NCI-H1436 (cell line): ENCODE data around the gene KCP.

Experiments used
- DNase-seq: peaks from one replicate; lab custom pipeline; 2025; lab: John Stamatoyannopoulos, UW

KCP gene

DNA sequence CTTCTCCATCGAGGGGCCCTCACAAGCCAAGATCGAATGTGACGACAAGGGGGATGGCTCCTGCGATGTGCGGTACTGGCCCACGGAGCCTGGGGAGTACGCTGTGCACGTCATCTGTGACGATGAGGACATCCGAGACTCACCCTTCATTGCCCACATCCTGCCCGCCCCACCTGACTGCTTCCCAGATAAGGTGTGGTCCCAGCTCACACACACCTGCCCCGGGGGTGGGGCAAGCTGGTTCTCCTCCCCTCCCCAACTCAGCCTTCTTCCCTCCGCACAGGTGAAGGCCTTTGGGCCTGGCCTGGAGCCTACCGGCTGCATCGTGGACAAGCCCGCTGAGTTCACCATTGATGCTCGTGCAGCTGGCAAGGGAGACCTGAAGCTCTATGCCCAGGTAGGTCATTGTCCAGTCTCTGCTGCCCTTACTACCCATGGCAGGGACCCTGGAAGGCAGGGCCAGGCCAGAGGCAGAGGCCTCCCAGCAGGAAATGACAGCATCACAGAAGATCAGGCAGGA, 69.3 kb downstream of the KCP start:
- no peak for DNase-seq

DNA sequence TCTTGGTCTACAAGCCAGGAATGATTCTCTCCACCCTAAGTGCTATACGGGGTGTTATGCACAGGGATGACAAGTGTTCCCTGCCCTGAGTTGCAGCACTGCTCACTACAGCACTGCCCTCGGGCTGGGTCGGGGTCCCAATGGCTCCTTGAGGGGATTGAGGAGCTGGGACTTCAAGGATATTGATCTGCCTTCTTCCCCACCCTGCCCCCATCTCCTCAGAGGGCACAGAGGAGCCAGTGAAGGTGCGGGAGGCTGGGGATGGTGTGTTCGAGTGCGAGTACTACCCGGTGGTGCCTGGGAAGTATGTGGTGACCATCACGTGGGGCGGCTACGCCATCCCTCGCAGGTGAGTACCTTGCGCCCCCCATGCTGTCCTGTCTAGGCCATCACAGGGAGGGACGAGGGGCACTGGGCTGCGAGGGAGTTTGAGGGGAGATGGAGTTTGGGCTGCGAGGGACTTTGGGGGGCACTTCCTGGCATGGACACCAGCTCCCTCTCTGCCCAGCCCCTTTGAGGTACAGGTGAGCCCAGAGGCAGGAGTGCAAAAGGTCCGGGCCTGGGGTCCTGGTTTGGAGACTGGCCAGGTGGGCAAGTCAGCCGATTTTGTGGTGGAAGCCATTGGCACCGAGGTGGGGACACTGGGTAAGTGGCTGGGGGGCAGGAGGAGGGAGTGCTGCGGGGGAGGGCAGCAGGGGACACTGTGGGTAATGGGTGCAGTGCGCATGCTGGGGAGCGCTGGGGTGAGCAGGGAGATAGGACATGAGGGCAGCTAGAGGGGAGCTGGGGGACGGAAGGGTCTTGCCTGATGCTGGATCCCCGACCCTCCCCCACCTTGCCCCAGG, 70.0 kb downstream of the KCP start:
- DNase-seq = no peak

DNA sequence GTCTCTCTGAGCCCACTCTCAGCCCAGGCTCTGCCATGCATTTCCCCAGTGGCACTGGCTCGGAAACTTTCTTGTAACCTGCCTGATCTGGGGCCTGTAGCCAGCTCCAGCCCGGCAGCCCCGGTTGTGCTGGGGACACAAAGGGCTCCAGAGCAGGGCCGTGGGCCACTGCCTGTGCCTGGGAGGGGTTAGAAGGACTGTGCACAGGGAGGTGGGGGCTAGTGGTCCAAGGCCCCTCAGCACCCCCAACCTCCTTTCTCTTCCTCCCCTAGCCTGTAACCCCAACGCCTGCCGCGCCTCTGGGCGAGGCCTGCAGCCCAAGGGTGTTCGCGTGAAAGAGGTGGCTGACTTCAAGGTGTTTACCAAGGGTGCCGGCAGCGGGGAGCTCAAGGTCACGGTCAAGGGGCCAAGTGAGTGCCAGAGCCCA, 70.7 kb downstream of the KCP start:
- no peak for DNase-seq

- no peak for DNase-seq
These were observed 71.4 kb downstream of the KCP start for GRCh38 chr7:128838981-128839731.

GRCh38 chr7:128838109-128838779, 72.3 kb downstream of the KCP start:
- no peak for DNase-seq

DNA sequence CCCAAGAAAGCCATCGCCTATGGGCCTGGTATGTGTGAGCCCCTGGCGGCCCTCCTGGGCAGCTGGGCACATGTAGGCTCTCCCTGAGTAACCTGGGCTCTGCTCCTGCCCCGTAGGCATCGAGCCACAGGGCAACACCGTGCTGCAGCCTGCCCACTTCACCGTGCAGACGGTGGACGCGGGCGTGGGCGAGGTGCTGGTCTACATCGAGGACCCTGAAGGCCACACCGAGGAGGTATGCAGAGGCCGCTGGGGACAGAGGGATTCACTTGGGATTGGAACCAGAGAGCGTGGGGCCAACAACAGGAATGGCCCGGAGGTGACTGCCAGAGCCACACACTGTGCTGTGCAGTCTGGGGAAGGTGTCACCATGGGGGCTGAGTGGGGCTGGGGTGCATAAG, 73.0 kb downstream of the KCP start:
- no peak for DNase-seq

DNA sequence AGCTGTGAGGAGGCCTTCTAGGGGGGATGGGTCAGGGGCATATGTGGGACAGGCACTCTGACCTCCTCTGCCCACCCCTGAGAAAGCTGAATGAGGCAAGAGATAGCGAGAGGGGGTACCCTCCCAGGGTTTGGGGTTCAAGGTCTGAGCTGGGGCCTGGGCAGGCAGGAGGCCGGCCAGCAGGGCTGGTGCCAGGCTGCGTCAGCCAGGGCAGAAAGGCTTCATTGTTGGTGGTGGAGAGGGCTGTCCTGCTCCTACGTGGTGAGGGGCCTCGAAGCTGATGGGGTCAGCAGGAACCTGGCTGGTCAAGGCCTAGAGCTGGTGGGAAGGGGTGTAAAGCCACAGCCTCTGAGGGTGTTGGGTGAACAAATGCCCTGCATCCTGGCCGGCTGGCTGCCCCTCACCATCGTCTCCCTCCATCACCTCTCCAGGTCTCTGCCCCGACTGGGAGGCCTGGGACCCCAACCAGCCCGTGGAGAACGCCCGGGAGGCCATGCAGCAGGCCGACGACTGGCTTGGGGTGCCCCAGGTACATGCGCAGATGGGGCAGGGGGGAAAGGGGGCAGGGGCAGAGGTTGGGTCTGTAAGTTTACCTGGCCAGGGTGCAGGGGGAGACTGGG, 73.7 kb downstream of the KCP start:
- no peak for DNase-seq

- no peak for DNase-seq
These were observed 74.5 kb downstream of the KCP start for GRCh38 chr7:128835790-128836641.

DNA sequence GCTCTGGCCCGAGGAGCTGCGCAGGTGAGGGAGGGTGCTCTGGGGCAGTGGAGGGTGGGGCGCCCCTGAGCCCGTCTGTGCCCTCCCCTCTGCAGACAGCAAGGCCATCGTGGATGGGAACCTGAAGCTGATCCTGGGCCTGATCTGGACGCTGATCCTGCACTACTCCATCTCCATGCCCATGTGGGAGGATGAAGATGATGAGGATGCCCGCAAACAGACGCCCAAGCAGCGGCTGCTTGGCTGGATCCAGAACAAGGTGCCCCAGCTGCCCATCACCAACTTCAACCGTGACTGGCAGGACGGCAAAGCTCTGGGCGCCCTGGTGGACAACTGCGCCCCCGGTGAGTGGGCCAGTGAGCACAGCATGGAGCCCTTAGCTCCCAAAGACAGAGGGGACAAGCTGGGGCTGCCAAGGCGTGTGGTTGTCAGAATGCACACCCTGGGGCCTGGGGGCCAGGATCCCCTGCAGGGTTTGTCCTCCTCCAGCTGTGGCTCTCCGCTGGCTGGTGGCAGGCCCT, 75.2 kb downstream of the KCP start:
- no peak for DNase-seq

DNA sequence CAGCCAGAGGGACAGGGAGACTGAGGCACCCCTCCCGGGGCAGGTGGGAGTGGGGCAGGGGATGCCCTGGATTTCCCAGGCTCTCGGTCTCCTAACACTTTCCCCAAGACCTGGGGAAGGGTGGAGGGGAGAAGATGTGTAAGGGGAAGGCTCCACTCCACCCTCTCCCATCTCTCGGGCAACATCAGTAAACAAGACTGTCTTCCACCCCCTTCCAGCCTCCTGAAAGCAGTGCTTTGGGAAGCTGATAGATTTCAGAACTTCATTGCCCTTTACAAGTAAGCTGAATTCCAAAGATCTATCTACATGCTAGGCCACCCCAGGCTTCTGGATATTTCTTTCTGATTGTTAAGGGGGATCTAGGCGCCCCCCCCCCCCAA, 76.6 kb downstream of the KCP start:
- DNase-seq = no peak

DNA sequence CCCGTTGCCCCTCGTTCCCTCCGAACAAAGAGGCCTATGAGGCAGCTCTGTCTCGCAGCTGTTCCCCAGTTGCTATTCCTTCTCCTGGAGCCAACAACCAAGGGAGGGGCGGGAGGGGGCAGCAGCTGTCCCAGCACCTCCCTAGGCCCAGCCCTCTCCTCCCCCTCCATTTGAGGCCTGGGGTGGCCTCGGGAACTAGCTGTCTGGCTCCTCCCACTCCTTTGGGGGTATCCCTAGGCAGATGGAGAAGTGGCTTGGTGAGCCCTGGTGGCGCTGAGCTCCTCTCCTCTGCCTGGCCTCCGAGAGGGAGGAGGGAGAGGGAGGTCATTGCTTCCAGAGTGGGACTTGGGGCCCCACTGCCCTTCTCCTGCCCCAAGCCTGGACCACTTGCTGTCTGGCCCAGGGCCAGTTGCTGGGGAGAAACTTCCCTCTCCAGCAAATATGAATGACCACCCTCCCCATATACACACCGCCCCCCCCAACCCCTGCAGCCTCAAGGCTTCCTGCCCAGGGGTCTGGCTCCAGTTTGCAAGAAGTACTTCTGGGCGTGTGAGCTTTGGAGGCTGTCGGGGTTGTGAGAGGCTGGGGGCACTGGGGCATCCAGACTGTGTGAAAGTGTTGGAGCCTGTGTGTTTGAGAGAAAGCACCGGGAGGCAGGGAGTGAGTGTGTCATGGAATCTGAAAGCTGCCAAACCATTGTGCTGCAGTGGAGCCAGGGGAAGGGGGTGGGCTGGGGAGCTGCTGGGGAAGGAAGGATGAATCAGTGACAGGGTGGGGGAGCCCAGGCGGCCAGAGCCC, 77.2 kb downstream of the KCP start:
- DNase-seq = no peak

GRCh38 chr7:128832880-128833147, 77.7 kb downstream of the KCP start:
- no peak for DNase-seq

DNA sequence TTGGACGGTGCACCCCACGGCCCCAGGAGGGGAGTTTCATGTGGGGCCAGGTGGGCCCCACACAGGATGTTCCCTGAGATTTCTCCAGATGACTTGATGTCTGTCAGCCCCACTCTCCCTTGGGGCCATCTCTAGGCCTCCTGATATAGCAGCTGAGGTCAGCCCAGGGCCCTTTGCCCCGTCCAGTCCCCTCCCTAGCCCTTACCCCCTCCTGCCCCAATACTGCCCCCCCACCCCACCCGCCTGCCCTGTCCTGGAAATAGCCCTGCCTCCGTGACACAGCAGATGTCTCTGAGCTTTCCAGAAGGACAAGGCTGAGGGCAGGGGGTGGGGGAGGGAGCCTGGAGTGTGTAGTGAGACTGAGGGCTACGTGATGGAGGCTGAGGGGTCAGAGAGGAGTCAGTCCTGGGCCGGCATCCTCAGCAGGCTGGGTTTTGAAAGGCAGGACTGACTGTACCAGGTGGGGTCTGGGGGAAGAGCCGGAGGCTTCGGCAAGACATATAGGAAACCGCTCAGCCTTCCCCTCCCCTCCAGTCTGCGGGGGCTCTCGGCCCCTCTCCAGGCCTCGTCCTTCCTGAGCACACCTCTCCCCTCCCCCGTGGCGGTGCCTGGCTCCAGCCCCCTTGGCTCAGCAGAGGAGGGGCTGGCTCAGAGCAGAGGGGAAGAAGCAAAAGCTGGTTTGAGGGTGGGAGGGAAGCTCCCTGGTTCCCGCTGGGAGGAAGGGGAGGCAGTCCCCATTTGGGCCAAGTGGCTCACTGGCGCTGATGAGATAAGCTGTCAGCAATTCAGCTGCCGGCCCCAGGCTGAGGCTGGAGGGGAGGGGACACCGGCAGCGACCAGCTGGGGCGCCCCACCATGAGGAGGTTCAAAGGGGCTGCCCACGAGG, 78.3 kb downstream of the KCP start:
- no peak for DNase-seq

DNA sequence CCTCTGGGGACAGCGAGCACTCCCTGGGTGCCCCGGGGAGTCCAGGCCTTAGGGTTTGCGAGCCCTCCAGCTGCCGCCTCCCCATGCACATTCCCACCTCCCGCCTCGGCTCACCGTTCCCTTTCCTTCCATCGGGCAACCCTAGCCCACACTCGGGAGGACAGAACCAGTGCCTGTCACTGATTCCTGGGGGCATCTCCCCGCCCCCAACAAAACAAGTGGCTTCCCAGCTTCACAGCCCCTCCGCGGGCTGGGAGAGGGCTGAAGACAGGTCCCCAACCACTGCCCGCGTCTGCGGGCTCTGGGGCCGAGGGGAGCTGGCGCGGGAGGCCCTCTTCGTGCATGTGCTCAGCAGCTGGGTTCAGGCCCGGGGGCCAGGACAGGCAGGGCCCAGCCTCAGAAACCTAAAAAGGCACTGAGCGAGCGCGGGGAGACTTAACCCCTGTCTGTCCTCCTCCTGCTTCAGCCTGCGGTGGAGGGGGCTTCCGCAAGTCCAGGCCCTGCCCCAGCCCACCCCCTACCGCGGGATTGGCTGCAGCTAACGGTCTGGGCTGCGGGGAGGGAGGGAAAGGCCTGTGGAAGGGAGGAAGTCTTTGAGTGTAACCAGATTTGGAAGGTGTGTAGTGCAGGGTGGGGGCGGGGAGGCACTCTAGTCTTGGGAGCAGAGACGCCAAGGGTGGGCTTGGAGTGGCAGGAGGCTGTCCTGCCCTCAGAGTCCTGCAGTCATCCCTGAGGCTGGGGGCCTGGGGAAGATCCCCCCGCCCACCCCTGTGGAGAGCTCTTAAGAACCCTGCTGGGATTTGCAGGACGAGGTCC, 79.1 kb downstream of the KCP start:
- no peak for DNase-seq

DNA sequence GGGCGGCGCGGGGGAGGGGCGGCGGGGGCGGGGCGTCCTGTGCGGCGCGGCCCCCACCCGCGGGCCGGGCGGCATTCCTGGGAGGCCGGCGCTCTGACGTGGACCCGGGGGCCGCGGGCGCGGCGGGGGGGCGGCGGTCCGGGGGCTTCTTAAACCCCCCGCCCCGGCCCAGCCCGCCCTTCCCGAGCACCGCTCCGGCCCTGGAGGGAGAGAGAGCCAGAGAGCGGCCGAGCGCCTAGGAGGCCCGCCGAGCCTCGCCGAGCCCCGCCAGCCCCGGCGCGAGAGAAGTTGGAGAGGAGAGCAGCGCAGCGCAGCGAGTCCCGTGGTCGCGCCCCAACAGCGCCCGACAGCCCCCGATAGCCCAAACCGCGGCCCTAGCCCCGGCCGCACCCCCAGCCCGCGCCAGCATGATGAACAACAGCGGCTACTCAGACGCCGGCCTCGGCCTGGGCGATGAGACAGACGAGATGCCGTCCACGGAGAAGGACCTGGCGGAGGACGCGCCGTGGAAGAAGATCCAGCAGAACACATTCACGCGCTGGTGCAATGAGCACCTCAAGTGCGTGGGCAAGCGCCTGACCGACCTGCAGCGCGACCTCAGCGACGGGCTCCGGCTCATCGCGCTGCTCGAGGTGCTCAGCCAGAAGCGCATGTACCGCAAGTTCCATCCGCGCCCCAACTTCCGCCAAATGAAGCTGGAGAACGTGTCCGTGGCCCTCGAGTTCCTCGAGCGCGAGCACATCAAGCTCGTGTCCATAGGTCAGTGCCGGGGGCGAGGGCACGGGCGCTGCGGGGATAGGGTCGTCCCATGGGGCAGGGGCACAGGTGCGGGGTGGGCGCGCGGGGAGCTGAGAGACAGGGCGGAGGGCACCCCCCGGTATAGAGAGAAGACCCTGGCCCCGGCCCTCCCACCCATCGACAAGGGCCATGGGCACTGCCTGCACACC, 80.0 kb downstream of the KCP start, which contains the start of gene FLNC:
TSS of gene FLNC (plus strand) at position 176 of the 947 bp plus-strand sequence. CDS start at position 408, 232 bp downstream.
- no peak for DNase-seq

- no peak for DNase-seq
These were observed 80.9 kb downstream of the KCP start for GRCh38 chr7:128829391-128830166.
